GM06990 (cell line): Measurements from ENCODE around the gene ADCY9.

Experiments used
- DNase-seq: peaks from one replicate; pipeline ENCODE4 v3.0.0-alpha.2; 2011; ENCODE audit not compliant: insufficient read length; ENCODE audit errors: extremely low read depth
- H3K27me3 ChIP-seq: replicated peaks from 2 replicates; pipeline ENCODE4 v1.6.0; 2011; ENCODE audit warnings: low read length; ENCODE audit not compliant: control insufficient read depth, insufficient read depth
- H3K36me3 ChIP-seq: 2 replicates; pipeline ENCODE4 v1.5.1; 2011; ENCODE audit warnings: low read length; ENCODE audit not compliant: control insufficient read depth, insufficient read depth
- H3K4me3 ChIP-seq: replicated peaks from 2 replicates; pipeline ENCODE4 v1.5.1; 2011; ENCODE audit warnings: low read depth, mild to moderate bottlenecking, control low read depth, low read length
- TF ChIP-seq, protein P1 (sequence below): IDR thresholded peaks from 2 replicates; pipeline ENCODE4 v1.5.1; 2011; ENCODE audit warnings: low read length, control low read depth, mild to moderate bottlenecking, inconsistent platforms; ENCODE audit not compliant: insufficient read depth, poor library complexity, severe bottlenecking

ADCY9 gene

DNA sequence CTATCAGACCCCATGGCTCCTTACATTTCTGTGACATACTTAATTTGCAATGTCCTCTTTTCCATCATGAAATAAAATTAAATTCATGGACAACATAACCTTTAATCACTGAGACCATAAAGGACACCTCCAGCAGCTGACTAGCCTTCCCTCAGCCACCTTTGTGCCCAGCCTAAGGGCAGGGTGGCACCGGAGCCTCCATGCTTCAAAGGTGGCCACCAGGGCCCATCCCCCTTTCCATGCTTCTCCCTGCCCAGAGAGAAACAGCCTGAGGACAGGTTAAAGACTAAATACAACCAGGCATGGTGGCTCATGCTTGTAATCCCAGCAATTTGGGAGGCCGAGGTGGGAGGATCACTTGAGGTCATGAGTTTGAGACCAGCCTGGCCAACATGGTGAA, 94.3 kb downstream of the ADCY9 start:
- Histone ChIP-seq H3K4me3 (no peak overlapping the region), H3K36me3 (no peaks in the 10 kb centered on the region), H3K27me3 (no peaks in the 10 kb centered on the region)
- TF ChIP-seq, protein P1, sequence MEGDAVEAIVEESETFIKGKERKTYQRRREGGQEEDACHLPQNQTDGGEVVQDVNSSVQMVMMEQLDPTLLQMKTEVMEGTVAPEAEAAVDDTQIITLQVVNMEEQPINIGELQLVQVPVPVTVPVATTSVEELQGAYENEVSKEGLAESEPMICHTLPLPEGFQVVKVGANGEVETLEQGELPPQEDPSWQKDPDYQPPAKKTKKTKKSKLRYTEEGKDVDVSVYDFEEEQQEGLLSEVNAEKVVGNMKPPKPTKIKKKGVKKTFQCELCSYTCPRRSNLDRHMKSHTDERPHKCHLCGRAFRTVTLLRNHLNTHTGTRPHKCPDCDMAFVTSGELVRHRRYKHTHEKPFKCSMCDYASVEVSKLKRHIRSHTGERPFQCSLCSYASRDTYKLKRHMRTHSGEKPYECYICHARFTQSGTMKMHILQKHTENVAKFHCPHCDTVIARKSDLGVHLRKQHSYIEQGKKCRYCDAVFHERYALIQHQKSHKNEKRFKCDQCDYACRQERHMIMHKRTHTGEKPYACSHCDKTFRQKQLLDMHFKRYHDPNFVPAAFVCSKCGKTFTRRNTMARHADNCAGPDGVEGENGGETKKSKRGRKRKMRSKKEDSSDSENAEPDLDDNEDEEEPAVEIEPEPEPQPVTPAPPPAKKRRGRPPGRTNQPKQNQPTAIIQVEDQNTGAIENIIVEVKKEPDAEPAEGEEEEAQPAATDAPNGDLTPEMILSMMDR, result no peak
- DNase-seq, result no peak

DNA sequence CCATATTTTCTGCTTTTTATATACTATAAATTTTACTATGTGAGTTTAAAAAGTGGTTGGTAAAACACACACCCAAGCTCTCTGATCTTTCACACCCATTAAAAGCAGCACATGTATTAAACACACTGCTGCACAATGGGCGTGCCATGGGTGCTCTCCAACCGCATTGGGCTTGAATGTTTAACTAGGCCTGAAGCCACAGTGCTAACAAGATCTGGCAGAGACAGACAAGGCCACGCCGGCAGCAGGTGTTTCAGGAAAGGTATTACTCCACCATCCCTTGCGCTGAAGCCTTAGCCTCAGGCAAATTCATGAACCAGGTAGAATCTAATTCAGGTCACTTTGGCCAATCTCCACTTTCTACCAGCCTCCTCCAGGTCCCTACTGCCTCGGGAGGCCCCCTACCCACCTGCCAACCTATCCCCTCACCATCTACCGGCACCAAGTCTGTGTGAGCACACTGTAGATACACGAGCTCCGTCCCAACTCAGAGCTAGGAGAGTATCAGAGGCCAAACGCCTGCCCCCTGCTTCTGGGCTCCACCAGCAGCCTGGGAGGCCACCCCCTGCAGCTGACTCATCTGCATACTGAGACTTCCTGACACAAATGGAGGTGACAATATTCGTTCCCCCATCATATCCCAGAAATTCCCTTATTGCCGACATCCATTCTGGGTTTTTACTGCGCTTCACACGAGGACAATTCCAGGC, 95.0 kb downstream of the ADCY9 start:
- Histone ChIP-seq H3K36me3 (no peaks in the 10 kb centered on the region), H3K4me3 (no peak overlapping the region), H3K27me3 (no peaks in the 10 kb centered on the region)
- TF ChIP-seq, protein P1, result no peak
- no peak for DNase-seq

DNA sequence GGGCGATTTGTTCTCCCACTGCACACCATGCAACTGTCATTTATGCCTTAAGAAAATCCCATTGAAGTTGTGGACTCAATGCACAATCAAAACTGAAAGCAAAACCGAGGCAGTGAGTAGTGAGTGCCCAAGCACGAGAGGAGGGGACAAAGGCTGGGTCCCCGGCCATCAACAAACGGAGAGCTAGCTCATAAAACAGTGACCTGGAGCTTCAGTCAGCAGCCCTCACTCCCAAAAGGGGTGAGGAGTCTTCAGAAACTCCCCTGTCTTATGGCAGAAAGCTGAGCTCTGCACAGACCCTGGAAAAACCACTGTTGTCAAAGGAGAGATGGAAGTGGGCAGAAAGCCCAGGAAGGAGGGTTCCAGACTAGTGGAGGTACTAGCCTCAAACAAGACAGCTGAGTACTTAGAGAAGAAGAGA, 96.9 kb downstream of the ADCY9 start:
- Histone ChIP-seq H3K36me3 (no peaks in the 10 kb centered on the region), H3K27me3 (no peaks in the 10 kb centered on the region; the same call in 1 of the 2 replicates), H3K4me3 (no peak overlapping the region)
- DNase-seq, result no peak
- TF ChIP-seq, protein P1, result no peak

DNA sequence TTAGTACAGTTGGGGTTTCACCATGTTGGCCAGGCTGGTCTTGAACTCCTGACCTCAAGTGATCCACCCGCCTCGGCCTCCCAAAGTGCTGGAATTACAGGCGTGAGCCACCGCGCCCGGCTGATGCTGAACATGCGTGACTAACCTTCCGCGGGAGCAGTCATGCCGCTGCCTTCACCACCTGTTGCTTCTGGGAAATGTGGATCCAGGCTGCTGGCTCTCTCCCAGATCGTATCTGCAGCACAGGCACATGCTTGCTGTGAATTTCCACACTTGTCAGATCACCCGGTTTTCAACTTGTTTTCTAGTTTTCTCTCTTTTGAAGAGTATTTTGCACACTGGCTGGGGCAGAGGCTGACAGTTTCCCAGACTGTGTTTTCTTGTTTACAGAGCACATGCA, 97.9 kb downstream of the ADCY9 start:
- Histone ChIP-seq H3K27me3 (no peaks in the 10 kb centered on the region; the same call in 1 of the 2 replicates), H3K36me3 (no peaks in the 10 kb centered on the region), H3K4me3 (no peak overlapping the region)
- DNase-seq, result no peak
- TF ChIP-seq, protein P1, result no peak

DNA sequence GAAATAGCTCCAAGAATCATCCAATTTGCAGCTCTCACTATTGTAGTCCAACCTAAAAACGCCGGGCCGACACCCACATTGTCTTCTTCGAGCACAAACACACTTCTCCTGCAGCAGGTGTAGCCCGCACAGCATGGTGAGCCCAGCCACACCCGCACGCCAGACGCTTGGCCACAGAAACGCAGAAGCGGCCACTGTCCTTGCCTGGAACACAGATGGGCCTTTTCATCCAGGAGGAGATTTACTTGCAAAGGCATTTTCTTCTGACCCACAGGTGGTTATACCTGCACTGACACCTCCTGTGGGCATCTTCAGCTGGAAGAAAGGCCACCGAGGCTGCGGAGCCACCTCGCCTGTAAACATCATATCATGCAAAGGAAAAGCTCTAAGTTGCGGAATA, 98.4 kb downstream of the ADCY9 start:
- Histone ChIP-seq H3K4me3 (no peak overlapping the region), H3K27me3 (no peaks in the 10 kb centered on the region; the same call in 1 of the 2 replicates), H3K36me3 (no peaks in the 10 kb centered on the region)
- TF ChIP-seq, protein P1, result no peak
- no peak for DNase-seq
